HG03097 (cell line): ENCODE measurements around the gene DNASE1L2.
"Not testable (repeated sequence)": the region's sequence is repeated elsewhere in the genome, so short reads cannot be mapped to it uniquely, and the experiment has no call there.

Experiments used
- ATAC-seq: cut with Tn5 transposase; IDR thresholded peaks from one replicate; pipeline ENCODE4 v1.9.1; 2021; ENCODE audit not compliant: unreplicated experiment, low FRiP score

Gene DNASE1L2

GRCh38 chr16:2203119-2203688 lies 33.0 kb upstream of the DNASE1L2 start:
- not testable (repeated sequence) for ATAC-seq

- no peak for ATAC-seq
Observed at GRCh38 chr16:2204416-2205103, 31.7 kb upstream of the DNASE1L2 start.

- peak; percentile 62 for ATAC-seq
Observed at GRCh38 chr16:2205104-2205966, 30.9 kb upstream of the DNASE1L2 start, which contains the start of gene MLST8. Gene MLST8, plus strand, starts transcription at chr16:2205454. Its CDS starts 632 bp downstream, at chr16:2206086.

- peak; percentile 1 for ATAC-seq
Observed at GRCh38 chr16:2205967-2206313, 30.3 kb upstream of the DNASE1L2 start.

- no peak for ATAC-seq
Observed at GRCh38 chr16:2206420-2206779, 29.8 kb upstream of the DNASE1L2 start.

GRCh38 chr16:2206780-2207433 lies 29.3 kb upstream of the DNASE1L2 start:
- no peak for ATAC-seq

GRCh38 chr16:2207872-2208271 lies 28.4 kb upstream of the DNASE1L2 start:
- no peak for ATAC-seq

GRCh38 chr16:2208308-2208707 lies 27.9 kb upstream of the DNASE1L2 start:
- no peak for ATAC-seq

GRCh38 chr16:2208772-2209171 lies 27.5 kb upstream of the DNASE1L2 start:
- no peak for ATAC-seq

GRCh38 chr16:2209258-2210008 lies 26.8 kb upstream of the DNASE1L2 start:
- ATAC-seq = no peak

GRCh38 chr16:2210009-2210332 lies 26.3 kb upstream of the DNASE1L2 start:
- ATAC-seq = no peak

GRCh38 chr16:2210386-2211365 lies 25.6 kb upstream of the DNASE1L2 start, which contains the start of gene BRICD5:
Gene BRICD5, minus strand, starts transcription at chr16:2210863. Its CDS starts 30 bp downstream, at chr16:2210833.
- no peak for ATAC-seq

- ATAC-seq = no peak
Observed at GRCh38 chr16:2211923-2212347, 24.3 kb upstream of the DNASE1L2 start.

- ATAC-seq = no peak
Observed at GRCh38 chr16:2212362-2213324, 23.6 kb upstream of the DNASE1L2 start.

- ATAC-seq = peak; percentile 7
Observed at GRCh38 chr16:2213817-2214718, 22.2 kb upstream of the DNASE1L2 start.

- ATAC-seq = peak; percentile 80
Observed at GRCh38 chr16:2214719-2214968, 21.6 kb upstream of the DNASE1L2 start, which contains the start of gene PGP. Gene PGP, minus strand, starts transcription at chr16:2214840. Its CDS starts 63 bp downstream, at chr16:2214777.

- no peak for ATAC-seq
Observed at GRCh38 chr16:2216330-2216729, 19.9 kb upstream of the DNASE1L2 start.
